ENCODE measurements around the gene APOE.
A peak's percentile ranks its signal among the peaks of the same experiment; 100 is the strongest.

APOE gene

DNA sequence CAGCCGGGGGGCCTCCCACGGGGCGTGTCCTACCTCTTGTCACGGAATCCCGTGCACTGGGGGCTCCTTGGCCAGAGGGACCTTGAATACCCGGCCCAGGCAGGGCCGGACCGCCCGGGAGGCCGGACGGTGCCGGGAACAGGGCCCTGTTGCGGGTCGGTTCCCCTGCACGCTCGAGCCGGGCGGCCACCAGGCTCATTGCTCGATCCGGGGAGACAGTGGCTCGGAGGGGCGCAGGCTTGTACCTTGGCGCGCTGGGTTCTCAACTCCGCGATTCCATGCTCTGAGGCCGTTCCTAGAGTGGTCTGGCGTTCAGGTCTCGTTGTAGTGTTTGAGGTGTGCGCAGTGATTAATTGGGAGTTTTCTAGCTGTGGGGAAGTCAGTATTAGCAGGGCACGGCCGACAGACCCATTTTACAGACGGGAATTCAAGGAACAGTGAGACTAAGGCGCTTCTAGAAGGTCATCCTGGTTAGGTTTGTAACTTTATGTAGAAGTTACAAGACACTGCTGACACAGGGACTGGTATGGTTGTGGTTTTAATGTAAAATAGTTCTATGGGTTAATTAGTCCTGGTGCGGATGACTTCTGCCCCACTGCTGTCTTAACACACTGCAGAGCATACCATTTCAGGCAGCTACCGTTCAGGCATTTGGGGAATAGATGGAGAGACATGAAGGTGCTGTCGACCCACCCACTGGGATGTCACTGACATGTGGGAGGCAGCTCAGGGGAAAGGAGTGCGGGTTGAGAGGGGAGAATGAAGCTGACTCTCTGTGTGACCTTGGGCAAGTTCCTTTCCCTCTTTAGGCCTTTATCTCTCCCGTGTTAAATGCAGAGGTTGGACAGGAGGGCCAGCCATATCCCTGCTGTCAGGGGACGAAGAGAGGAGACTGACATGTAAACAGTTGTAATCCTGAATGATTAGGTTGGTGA lies 50.2 kb downstream of the APOE start:
- peak overlapping the region; percentile 99 for H3K4me3 ChIP-seq (ENCODE audit: low read length)
- peak; percentile 18 for DNase-seq (ENCODE audit: low read depth)
- TF ChIP-seq, protein P1, sequence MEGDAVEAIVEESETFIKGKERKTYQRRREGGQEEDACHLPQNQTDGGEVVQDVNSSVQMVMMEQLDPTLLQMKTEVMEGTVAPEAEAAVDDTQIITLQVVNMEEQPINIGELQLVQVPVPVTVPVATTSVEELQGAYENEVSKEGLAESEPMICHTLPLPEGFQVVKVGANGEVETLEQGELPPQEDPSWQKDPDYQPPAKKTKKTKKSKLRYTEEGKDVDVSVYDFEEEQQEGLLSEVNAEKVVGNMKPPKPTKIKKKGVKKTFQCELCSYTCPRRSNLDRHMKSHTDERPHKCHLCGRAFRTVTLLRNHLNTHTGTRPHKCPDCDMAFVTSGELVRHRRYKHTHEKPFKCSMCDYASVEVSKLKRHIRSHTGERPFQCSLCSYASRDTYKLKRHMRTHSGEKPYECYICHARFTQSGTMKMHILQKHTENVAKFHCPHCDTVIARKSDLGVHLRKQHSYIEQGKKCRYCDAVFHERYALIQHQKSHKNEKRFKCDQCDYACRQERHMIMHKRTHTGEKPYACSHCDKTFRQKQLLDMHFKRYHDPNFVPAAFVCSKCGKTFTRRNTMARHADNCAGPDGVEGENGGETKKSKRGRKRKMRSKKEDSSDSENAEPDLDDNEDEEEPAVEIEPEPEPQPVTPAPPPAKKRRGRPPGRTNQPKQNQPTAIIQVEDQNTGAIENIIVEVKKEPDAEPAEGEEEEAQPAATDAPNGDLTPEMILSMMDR (IDR thresholded peaks at IDR 0.05; ENCODE audit: insufficient read depth, low read depth, low read length, missing control alignments) = no peak

DNA sequence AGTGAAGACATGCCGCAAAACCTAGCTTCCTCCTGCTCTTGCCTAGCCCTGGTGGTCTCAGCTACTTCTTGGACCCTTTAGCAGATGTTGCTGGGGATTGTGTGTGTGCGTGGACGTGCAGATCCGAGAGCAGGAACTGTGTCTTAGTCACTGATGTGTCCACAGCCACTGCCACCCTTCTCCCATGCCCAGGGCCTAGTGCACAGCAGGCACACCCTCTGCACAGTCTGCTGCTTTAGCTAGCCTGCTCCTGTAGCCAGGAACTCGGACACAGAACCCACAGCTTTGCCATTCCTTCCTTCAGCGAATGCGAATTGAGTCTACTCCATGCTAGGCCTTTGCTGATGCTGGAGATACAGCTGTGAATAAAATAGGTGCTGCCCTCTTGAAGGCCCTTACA lies 51.9 kb downstream of the APOE start:
- TF ChIP-seq, protein P1 (IDR thresholded peaks at IDR 0.05; ENCODE audit: insufficient read depth, low read depth, low read length, missing control alignments) = no peak
- no peak overlapping the region for H3K4me3 ChIP-seq (ENCODE audit: low read length)
- peak; percentile 11 for DNase-seq (ENCODE audit: low read depth)

DNA sequence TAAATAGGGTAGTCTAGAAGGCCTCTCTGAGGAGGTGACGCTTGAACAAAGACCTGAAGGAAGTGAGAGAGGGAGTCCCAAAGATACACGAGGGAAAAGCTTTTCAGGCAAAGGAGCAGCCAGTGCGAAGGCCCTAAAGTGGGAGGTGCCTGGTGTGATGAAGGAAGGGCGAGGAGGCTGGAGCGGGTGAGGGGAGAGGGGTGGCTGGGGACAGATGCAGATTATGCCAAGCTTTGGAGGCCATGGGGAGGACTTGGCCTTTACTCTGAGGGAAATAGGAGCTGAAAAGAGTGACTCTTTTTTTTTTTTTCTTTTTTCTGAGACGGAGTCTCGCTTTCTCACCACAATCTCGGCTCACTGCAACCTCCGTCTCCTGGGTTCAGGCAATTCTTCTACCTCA lies 52.5 kb downstream of the APOE start:
- TF ChIP-seq, protein P1 (IDR thresholded peaks at IDR 0.05; ENCODE audit: insufficient read depth, low read depth, low read length, missing control alignments) = no peak
- no peak overlapping the region for H3K4me3 ChIP-seq (ENCODE audit: low read length)
- DNase-seq (ENCODE audit: low read depth) = no peak

All from epithelial cell of esophagus (primary cell).